Suprapubic skin (tissue), 3 donors: ENCODE measurements around the gene AIRE.

Experiments
- POLR2AphosphoS5 ChIP-seq, 3 donors: sonication (generic); formaldehyde crosslinking; IDR thresholded peaks; one replicate each; pipeline ENCODE4 v1.6.1; 2017; ENCODE audit warnings: antibody characterized with exemption in 3 of 3
- TF ChIP-seq, protein P1 (sequence below), 2 donors: fragments of 200-600 bp in 1 of 2; fragments of 450-650 bp in 1 of 2; sonication (generic) in 1 of 2; IDR thresholded peaks; one replicate each; pipeline ENCODE4 v1.5.1; 2016 to 2019; ENCODE audit warnings: antibody characterized with exemption in 2 of 2, mild to moderate bottlenecking in 1 of 2, moderate library complexity in 1 of 2

DNA sequence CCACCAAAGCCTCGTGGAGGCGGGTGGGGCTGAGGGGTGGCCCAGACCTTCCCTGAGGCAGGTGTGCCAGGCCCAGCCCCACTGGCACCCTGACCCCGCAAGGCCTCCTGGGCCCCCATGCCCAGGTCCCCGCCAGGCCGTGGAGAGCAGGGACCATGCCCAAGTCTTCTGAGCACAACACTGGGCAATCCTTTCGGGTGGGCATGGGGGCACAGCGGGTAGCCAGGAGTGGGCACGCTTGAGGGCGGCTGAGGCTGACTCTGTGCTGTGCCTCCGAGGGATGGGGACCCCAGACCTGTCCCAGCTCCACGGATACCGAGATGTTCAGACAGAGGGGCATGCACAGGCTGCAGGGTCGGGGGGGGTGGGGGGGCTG, 40.6 kb downstream of the AIRE start:
- TF ChIP-seq, protein P1, sequence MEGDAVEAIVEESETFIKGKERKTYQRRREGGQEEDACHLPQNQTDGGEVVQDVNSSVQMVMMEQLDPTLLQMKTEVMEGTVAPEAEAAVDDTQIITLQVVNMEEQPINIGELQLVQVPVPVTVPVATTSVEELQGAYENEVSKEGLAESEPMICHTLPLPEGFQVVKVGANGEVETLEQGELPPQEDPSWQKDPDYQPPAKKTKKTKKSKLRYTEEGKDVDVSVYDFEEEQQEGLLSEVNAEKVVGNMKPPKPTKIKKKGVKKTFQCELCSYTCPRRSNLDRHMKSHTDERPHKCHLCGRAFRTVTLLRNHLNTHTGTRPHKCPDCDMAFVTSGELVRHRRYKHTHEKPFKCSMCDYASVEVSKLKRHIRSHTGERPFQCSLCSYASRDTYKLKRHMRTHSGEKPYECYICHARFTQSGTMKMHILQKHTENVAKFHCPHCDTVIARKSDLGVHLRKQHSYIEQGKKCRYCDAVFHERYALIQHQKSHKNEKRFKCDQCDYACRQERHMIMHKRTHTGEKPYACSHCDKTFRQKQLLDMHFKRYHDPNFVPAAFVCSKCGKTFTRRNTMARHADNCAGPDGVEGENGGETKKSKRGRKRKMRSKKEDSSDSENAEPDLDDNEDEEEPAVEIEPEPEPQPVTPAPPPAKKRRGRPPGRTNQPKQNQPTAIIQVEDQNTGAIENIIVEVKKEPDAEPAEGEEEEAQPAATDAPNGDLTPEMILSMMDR (IDR thresholded peaks at IDR 0.05) = no peak
- no peak for TF ChIP-seq POLR2AphosphoS5 (IDR thresholded peaks at IDR 0.05)
